Suprapubic skin (tissue), 4 donors: ENCODE results near the gene NCR1. TPM values are rescaled to one million over a fixed set of nuclear protein-coding genes. Genes with fewer than 3 reads are reported as not detected.
"Not testable (repeated sequence)": the region's sequence is repeated elsewhere in the genome, so short reads cannot be mapped to it uniquely, and the experiment has no call there.

Source experiments
- DNase-seq, 2 donors: peaks; one replicate each; pipeline ENCODE4 v3.0.0-alpha.2; 2019; ENCODE audit warnings: low spot score in 2 of 2
- H3K27ac ChIP-seq: fragments of 200-600 bp; sonication (generic); one replicate; pipeline ENCODE4 v1.5.1; 2019
- H3K27me3 ChIP-seq: fragments of 200-600 bp; sonication (generic); one replicate; pipeline ENCODE4 v1.5.1; 2019
- H3K36me3 ChIP-seq: fragments of 200-600 bp; sonication (generic); one replicate; pipeline ENCODE4 v1.5.1; 2019
- H3K4me1 ChIP-seq: fragments of 200-600 bp; sonication (generic); one replicate; pipeline ENCODE4 v1.5.1; 2019
- H3K4me3 ChIP-seq: fragments of 200-600 bp; sonication (generic); one replicate; pipeline ENCODE4 v1.5.1; 2019; ENCODE audit warnings: mild to moderate bottlenecking
- H3K9me3 ChIP-seq: fragments of 200-600 bp; sonication (generic); one replicate; pipeline ENCODE4 v1.5.1; 2019
- EP300 ChIP-seq: sonication (generic); formaldehyde crosslinking; IDR thresholded peaks from one replicate; pipeline ENCODE4 v1.6.1; 2017; ENCODE audit warnings: antibody characterized with exemption
- POLR2A ChIP-seq, 2 donors: fragments of 450-650 bp; IDR thresholded peaks; one replicate each; pipeline ENCODE4 v1.6.1; 2017; ENCODE audit warnings: antibody characterized with exemption in 2 of 2, mild to moderate bottlenecking in 2 of 2, moderate library complexity in 2 of 2
- POLR2AphosphoS5 ChIP-seq, 3 donors: sonication (generic); formaldehyde crosslinking; IDR thresholded peaks; one replicate each; pipeline ENCODE4 v1.6.1; 2017; ENCODE audit warnings: antibody characterized with exemption in 3 of 3
- WGBS: methylation state at CpG from one replicate; pipeline ENCODE4 v1.1.5; 2018; 5-methylcytosine and 5-hydroxymethylcytosine counted together
- total RNA-seq, 4 donors: library from RNA; depleted of rRNA; stranded (reverse); fragments of >200 nt; gene quantifications; one replicate each; pipeline ENCODE4 v1.1.0, GENCODE V29; 2016
- TF ChIP-seq, protein P1 (sequence below), 2 donors: fragments of 200-600 bp in 1 of 2; fragments of 450-650 bp in 1 of 2; sonication (generic) in 1 of 2; IDR thresholded peaks; one replicate each; pipeline ENCODE4 v1.5.1; 2016 to 2019; ENCODE audit warnings: antibody characterized with exemption in 2 of 2, mild to moderate bottlenecking in 1 of 2, moderate library complexity in 1 of 2

Gene NCR1
- not detected for total RNA-seq

DNA sequence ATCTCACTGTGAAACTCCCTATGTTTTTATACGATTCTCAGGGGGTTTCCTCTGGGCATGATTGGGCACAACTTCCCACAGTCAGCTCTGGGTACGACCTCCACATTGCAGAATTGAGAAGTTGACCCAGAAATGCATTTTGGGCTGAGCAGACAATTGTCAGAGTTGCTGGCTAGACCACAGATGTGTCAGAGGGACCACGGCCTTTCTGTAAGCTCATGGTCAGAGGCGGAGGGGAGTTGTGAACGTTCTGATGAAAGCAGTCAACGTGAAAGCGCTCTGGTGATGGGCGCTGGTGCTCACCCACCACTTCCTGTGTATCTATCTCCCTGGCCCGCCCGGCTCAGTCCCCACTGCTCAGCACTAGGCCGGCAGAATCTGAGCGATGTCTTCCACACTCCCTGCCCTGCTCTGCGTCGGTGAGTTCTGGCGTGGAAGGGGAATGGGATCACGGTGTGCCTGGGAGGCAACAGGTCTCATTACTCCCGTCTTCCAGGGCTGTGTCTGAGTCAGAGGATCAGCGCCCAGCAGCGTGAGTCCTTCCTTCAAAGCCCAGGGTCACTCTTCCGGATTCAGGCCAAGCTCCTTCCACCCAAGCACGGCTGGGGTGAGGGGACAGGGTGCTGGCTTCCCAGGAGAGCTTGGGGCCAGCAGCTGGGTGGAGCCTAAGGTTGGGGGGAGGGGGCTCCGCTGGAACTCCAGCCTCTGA, at the start of gene NCR1:
TSS of gene NCR1 (plus strand) at position 346 of the 709 bp plus-strand sequence. CDS start at position 386, 40 bp downstream.
- no peaks in the 10 kb centered on the region for H3K4me1 ChIP-seq
- no peak within 1 kb of the TSS for H3K4me3 ChIP-seq
- no peak for TF ChIP-seq POLR2A (IDR thresholded peaks at IDR 0.05)
- TF ChIP-seq POLR2AphosphoS5 (IDR thresholded peaks at IDR 0.05), result no peak
- TF ChIP-seq EP300, result no peak
- TF ChIP-seq, protein P1, sequence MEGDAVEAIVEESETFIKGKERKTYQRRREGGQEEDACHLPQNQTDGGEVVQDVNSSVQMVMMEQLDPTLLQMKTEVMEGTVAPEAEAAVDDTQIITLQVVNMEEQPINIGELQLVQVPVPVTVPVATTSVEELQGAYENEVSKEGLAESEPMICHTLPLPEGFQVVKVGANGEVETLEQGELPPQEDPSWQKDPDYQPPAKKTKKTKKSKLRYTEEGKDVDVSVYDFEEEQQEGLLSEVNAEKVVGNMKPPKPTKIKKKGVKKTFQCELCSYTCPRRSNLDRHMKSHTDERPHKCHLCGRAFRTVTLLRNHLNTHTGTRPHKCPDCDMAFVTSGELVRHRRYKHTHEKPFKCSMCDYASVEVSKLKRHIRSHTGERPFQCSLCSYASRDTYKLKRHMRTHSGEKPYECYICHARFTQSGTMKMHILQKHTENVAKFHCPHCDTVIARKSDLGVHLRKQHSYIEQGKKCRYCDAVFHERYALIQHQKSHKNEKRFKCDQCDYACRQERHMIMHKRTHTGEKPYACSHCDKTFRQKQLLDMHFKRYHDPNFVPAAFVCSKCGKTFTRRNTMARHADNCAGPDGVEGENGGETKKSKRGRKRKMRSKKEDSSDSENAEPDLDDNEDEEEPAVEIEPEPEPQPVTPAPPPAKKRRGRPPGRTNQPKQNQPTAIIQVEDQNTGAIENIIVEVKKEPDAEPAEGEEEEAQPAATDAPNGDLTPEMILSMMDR (IDR thresholded peaks at IDR 0.05), result no peak
- 32% methylated on average over 17 of the region's 22 CpGs for WGBS
- H3K36me3 ChIP-seq, result no peaks in the 10 kb centered on the region
- no peak within 1 kb of the TSS for H3K27ac ChIP-seq
- H3K9me3 ChIP-seq, result no peaks in the 10 kb centered on the region
- DNase-seq, result no peak
- peaks cover 7% of the 10 kb centered on the region for H3K27me3 ChIP-seq

DNA sequence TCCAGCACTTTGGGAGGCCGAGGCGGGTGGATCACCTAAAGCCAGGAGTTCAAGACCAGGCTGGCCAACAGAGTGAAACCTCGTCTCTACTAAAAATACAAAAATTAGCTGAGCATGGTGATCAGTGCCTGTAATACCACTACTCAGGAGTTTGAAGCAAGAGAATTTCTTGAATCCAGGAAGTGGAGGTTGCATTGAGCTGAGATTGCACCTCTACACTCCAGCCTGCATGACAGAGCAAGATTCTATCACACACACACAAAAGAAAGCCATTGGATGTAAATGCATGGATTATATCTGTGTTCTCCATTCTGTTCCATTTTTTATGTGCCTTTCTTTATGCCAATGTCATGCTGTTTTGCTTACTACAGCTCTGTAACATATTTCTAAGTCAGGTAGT, 47.5 kb upstream of the NCR1 start:
- H3K4me3 ChIP-seq, DNase-seq, H3K27ac ChIP-seq, H3K27me3 ChIP-seq, H3K36me3 ChIP-seq, H3K9me3 ChIP-seq, H3K4me1 ChIP-seq: not testable (repeated sequence)
- 84% methylated on average over 3 of the region's 3 CpGs for WGBS

GRCh38 chr19:54859421-54859820, 46.5 kb upstream of the NCR1 start:
- not testable (repeated sequence) for H3K9me3 ChIP-seq, H3K27me3 ChIP-seq, H3K36me3 ChIP-seq, DNase-seq, H3K4me3 ChIP-seq, H3K4me1 ChIP-seq, H3K27ac ChIP-seq
- 69% methylated on average over 7 of the region's 7 CpGs for WGBS

DNA sequence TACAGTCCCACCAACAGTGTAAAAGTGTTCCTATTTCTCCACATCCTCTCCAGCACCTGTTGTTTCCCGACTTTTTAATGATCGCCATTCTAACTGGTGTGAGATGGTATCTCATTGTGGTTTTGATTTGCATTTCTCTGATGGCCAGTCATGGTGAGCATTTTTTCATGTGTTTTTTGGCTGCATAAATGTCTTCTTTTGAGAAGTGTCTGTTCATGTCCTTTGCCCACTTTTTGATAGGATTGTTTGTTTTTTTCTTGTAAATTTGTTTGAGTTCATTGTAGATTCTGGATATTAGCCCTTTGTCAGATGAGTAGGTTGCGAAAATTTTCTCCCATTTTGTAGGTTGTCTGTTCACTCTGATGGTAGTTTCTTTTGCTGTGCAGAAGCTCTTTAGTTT, 42.5 kb upstream of the NCR1 start:
- not testable (repeated sequence) for DNase-seq, H3K9me3 ChIP-seq, H3K27ac ChIP-seq, H3K27me3 ChIP-seq, H3K36me3 ChIP-seq, H3K4me1 ChIP-seq, H3K4me3 ChIP-seq
- 100% methylated on average over 2 of the region's 3 CpGs for WGBS

- Histone ChIP-seq H3K4me3 (no peak overlapping the region), H3K9me3 (no peaks in the 10 kb centered on the region), H3K4me1 (no peaks in the 10 kb centered on the region), H3K27ac (no peak overlapping the region), H3K27me3 (no peaks in the 10 kb centered on the region), H3K36me3 (no peaks in the 10 kb centered on the region)
- no peak for DNase-seq
- TF ChIP-seq, protein P1 (IDR thresholded peaks at IDR 0.05), result no peak
- no peak for TF ChIP-seq POLR2A (IDR thresholded peaks at IDR 0.05)
- no peak for TF ChIP-seq EP300
- TF ChIP-seq POLR2AphosphoS5 (IDR thresholded peaks at IDR 0.05), result no peak
- WGBS, result 65% methylated on average over 3 of the region's 3 CpGs
Measured at GRCh38 chr19:54871696-54872095, 34.3 kb upstream of the NCR1 start.

- Histone ChIP-seq H3K27me3 (no peaks in the 10 kb centered on the region), H3K27ac (no peak within 1 kb of the TSS), H3K4me3 (no peak within 1 kb of the TSS), H3K36me3 (no peaks in the 10 kb centered on the region), H3K9me3 (no peaks in the 10 kb centered on the region), H3K4me1 (no peaks in the 10 kb centered on the region)
- peak in 1 of 2 donors; percentile 50 for DNase-seq
- no peak for TF ChIP-seq EP300
- 70% methylated on average over 8 of the region's 8 CpGs for WGBS
Measured at GRCh38 chr19:54873990-54874389, 32.0 kb upstream of the NCR1 start, which contains the start of gene FCAR. FCAR (plus strand) TSS chr19:54874235; CDS start chr19:54874290, 55 bp downstream.

- H3K4me1 ChIP-seq, result no peaks in the 10 kb centered on the region
- H3K36me3 ChIP-seq, result no peaks in the 10 kb centered on the region
- TF ChIP-seq POLR2AphosphoS5 (IDR thresholded peaks at IDR 0.05) (no peak), EP300 (no peak), POLR2A (IDR thresholded peaks at IDR 0.05) (no peak)
- TF ChIP-seq, protein P1 (IDR thresholded peaks at IDR 0.05), result no peak
- no peak overlapping the region for H3K4me3 ChIP-seq
- no peaks in the 10 kb centered on the region for H3K9me3 ChIP-seq
- WGBS, result 58% methylated on average over 2 of the region's 2 CpGs
- no peak for DNase-seq
- no peak overlapping the region for H3K27ac ChIP-seq
- H3K27me3 ChIP-seq, result peaks cover 1% of the 10 kb centered on the region
Measured at GRCh38 chr19:54875506-54875905, 30.4 kb upstream of the NCR1 start.
